ENCODE measurements around the gene VPS8.
"Not testable (repeated sequence)": the region's sequence is repeated elsewhere in the genome, so short reads cannot be mapped to it uniquely, and the experiment has no call there.

DNA sequence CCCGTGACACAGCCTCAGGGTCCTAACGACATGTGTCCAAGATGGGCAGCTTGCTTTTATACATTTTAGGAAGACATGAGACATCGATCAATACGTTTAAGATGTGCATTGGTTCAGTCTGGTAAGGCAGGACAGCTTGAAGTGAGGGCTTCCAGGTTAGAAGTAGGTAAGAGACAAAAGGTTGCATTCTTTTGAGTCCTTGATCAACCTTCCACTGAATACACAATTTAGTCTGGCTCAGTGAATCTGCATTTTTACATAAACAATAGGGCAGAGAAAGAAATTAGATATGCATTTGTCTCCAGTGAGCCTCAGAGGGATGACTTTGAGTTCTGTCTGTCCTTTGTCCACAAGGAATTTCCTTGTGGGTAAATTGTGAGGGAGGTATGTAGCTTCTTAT lies 95.1 kb downstream of the VPS8 start:
- TF ChIP-seq, protein P1, sequence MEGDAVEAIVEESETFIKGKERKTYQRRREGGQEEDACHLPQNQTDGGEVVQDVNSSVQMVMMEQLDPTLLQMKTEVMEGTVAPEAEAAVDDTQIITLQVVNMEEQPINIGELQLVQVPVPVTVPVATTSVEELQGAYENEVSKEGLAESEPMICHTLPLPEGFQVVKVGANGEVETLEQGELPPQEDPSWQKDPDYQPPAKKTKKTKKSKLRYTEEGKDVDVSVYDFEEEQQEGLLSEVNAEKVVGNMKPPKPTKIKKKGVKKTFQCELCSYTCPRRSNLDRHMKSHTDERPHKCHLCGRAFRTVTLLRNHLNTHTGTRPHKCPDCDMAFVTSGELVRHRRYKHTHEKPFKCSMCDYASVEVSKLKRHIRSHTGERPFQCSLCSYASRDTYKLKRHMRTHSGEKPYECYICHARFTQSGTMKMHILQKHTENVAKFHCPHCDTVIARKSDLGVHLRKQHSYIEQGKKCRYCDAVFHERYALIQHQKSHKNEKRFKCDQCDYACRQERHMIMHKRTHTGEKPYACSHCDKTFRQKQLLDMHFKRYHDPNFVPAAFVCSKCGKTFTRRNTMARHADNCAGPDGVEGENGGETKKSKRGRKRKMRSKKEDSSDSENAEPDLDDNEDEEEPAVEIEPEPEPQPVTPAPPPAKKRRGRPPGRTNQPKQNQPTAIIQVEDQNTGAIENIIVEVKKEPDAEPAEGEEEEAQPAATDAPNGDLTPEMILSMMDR (IDR thresholded peaks at IDR 0.05): not testable (repeated sequence)
- TF ChIP-seq, protein P2, sequence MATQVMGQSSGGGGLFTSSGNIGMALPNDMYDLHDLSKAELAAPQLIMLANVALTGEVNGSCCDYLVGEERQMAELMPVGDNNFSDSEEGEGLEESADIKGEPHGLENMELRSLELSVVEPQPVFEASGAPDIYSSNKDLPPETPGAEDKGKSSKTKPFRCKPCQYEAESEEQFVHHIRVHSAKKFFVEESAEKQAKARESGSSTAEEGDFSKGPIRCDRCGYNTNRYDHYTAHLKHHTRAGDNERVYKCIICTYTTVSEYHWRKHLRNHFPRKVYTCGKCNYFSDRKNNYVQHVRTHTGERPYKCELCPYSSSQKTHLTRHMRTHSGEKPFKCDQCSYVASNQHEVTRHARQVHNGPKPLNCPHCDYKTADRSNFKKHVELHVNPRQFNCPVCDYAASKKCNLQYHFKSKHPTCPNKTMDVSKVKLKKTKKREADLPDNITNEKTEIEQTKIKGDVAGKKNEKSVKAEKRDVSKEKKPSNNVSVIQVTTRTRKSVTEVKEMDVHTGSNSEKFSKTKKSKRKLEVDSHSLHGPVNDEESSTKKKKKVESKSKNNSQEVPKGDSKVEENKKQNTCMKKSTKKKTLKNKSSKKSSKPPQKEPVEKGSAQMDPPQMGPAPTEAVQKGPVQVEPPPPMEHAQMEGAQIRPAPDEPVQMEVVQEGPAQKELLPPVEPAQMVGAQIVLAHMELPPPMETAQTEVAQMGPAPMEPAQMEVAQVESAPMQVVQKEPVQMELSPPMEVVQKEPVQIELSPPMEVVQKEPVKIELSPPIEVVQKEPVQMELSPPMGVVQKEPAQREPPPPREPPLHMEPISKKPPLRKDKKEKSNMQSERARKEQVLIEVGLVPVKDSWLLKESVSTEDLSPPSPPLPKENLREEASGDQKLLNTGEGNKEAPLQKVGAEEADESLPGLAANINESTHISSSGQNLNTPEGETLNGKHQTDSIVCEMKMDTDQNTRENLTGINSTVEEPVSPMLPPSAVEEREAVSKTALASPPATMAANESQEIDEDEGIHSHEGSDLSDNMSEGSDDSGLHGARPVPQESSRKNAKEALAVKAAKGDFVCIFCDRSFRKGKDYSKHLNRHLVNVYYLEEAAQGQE (IDR thresholded peaks at IDR 0.05; ENCODE audit: insufficient read depth in 1 of 2, low read depth in 2 of 2, low read length in 1 of 2): not testable (repeated sequence)
- not testable (repeated sequence) for TF ChIP-seq TCF7L2 (IDR thresholded peaks at IDR 0.05; ENCODE audit: low read depth, low read length)

All from Panc1 (cell line).